ENCODE measurements around the gene GBF1. TPM values are rescaled to one million over a fixed set of nuclear protein-coding genes. Genes with fewer than 3 reads are reported as not detected.

GBF1 gene
- total RNA-seq, 1 donor from 2014 or later: 53.8 TPM

- peak; percentile 50 for DNase-seq (ENCODE audit: extremely low read depth, low read depth, low spot score)
Measured at GRCh38 chr10:102394079-102394800, 148.9 kb downstream of the GBF1 start.

DNA sequence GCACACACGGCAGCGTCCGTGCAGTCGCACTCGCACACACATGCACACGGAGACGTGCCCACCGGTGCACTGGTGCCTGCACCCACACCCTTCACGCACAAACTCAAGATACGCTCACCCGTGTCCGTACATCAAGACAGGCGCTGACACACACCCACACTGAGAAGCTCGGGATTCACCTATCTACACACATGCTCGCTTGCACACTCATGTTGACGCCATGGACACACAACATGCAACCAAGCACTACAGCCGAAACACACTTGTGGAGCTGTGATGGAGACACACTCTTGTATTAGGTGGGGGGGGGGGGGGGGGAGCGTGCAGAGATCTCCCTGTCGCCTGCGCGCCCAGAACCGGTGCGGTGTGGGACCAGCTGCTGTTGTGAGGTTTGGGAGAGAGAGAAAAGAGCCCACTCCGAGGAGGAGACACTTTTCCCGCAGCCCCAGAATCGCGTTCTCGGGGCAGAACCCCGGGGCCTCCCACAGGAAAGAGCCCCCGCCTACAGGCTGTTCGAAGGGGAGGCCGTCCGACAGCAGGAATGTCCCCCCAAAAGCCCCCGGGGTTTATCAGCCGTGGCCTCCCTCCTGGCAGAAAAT lies 149.6 kb downstream of the GBF1 start:
- DNase-seq (ENCODE audit: extremely low read depth, low read depth, low spot score): no peak

DNA sequence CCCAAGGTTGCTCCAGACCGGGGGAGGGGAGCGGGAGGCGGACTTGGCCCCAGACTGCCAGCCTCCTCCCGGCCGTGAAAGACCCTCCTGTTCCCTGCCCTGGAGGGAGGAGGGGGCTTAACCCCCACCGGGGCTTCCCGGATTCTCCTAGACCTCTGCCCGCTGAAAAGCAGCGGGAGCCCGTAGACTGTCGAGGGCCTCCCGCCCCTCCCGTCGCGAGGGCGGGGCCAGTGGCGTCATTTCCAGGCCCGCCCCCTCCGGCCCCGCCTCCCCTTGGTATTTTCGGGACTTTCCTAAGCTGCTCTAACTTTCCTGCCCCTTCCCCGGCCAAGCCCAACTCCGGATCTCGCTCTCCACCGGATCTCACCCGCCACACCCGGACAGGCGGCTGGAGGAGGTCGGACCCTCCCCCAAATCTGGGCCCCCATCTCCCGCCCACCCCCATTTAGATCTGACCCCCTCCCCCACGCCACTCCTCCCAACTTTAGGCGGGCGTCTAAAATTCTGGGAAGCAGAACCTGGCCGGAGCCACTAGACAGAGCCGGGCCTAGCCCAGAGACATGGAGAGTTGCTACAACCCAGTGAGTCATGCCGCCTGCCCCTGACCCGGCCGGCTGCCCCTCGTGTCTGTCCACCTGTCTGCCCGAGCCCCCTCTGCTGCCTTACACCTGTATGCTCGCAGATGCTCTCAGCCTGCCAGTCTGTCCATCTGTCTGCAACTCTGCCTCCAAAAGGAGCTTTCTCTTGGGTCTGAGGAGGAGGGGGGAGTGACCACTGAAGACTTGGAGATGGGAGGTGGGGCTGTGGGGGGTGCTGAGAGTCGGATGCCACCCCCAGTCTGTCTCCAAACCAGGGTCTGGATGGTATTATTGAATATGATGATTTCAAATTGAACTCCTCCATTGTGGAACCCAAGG lies 150.3 kb downstream of the GBF1 start, which contains the start of gene NFKB2:
Gene NFKB2 (plus strand): TSS at position 306 of the 917 bp plus-strand sequence. CDS start 255 bp downstream, at position 561.
- no peak for DNase-seq (ENCODE audit: extremely low read depth, low read depth, low spot score)

DNA sequence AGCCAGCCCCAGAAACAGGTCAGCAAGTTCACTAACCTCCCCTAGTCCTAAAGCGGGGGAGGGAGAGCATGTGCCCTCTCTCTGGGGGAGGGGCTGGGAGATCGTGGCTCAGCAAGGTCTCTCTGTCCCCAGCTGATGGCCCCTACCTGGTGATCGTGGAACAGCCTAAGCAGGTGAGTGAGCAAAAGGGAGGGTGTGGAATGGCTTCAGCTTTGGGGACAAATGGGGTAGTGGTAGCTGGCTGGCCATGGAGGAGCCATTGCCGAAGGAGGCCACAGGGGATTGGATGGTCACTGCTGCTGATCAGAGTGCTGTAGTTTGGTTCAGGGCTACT lies 151.0 kb downstream of the GBF1 start:
- DNase-seq (ENCODE audit: extremely low read depth, low read depth, low spot score): no peak

DNA sequence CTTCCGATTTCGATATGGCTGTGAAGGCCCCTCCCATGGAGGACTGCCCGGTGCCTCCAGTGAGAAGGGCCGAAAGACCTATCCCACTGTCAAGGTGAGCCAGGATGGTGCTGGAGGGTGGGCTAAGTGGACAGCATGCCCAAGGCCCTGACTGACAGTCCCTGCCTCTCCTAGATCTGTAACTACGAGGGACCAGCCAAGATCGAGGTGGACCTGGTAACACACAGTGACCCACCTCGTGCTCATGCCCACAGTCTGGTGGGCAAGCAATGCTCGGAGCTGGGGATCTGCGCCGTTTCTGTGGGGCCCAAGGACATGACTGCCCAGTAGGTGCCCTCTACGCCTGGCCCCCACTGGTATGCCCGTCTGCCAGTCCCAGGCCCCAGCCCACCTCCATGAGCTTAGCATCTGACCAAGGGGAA lies 151.4 kb downstream of the GBF1 start:
- no peak for DNase-seq (ENCODE audit: extremely low read depth, low read depth, low spot score)

DNA sequence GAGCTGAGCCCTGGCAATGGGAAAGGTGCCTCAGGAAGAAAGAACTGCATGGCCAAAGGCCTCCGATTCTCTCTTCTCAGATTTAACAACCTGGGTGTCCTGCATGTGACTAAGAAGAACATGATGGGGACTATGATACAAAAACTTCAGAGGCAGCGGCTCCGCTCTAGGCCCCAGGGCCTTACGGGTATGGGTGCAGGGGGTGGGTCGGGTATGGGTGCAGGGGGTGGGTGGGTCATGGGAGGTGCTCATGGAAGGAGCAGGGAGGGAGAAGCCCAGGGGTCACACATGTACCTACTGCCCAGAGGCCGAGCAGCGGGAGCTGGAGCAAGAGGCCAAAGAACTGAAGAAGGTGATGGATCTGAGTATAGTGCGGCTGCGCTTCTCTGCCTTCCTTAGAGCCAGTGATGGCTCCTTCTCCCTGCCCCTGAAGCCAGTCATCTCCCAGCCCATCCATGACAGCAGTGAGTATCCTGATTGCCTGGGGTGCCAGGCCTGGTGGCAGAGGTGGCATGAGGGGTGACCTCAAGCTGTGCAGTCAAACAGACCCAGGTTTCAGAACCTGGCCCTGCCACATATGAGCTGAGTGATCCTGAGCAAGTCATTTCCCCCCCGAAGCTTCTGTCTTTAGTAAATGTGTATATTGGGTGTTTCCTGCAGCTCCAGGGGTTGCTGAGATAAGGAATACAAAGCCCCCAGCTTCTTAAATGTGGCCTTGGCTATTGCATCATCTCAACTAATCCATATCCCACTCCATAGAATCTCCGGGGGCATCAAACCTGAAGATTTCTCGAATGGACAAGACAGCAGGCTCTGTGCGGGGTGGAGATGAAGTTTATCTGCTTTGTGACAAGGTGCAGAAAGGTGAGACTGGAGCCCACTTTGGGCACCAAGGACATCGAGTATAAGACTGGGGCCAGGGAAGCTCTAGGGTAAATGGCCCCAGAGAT lies 152.2 kb downstream of the GBF1 start:
- no peak for DNase-seq (ENCODE audit: extremely low read depth, low read depth, low spot score)

DNA sequence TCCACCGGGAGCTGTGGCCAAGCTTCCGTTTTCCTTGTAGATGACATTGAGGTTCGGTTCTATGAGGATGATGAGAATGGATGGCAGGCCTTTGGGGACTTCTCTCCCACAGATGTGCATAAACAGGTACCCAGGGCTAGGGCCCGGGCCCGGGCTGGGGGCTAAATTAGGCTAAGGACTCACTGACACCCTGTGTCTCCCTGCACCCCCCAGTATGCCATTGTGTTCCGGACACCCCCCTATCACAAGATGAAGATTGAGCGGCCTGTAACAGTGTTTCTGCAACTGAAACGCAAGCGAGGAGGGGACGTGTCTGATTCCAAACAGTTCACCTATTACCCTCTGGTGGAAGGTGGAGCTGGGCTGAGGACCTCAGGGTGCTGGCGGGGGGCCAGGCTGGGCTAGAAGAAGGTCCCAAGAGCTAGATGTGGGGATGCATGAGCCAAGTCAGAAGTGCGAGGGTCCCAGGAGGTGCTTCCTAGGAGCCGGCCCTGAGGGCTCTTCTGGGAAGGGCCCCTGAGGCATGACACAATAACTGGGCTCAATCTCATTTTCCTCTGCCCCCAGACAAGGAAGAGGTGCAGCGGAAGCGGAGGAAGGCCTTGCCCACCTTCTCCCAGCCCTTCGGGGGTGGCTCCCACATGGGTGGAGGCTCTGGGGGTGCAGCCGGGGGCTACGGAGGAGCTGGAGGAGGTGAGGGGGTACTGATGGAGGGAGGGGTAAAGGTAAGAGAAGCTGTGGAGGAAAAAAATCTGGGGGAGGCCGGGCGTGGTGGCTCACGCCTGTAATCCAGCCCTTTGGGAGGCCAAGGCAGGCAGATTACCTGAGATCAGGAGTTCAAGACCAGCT lies 153.1 kb downstream of the GBF1 start:
- no peak for DNase-seq (ENCODE audit: extremely low read depth, low read depth, low spot score)

DNA sequence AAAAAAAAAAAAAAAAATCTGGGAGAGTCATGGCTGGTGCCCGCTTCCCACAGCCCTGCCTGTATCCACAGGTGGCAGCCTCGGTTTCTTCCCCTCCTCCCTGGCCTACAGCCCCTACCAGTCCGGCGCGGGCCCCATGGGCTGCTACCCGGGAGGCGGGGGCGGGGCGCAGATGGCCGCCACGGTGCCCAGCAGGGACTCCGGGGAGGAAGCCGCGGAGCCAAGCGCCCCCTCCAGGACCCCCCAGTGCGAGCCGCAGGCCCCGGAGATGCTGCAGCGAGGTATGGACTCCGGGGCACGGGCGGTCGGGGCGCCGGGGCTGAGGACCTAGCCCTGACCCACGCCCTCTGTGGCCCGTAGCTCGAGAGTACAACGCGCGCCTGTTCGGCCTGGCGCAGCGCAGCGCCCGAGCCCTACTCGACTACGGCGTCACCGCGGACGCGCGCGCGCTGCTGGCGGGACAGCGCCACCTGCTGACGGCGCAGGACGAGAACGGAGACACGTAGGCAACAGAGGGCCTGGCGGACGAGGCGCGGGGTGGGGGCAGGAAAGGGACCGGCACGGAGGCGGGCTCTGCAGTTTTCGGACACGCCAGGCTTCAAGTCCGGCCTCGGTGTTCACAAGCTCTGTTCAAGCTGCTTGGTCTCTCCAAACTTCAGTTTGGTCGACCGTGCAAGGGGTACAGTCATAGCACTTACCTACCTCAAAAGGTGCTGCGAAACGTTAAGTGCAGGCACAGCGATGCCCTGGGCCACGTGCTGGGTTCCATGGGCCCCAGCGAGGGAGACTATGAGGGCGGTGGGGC lies 154.1 kb downstream of the GBF1 start:
- DNase-seq (ENCODE audit: extremely low read depth, low read depth, low spot score): no peak

GRCh38 chr10:102400076-102400475 lies 154.7 kb downstream of the GBF1 start:
- no peak for DNase-seq (ENCODE audit: extremely low read depth, low read depth, low spot score)

GRCh38 chr10:102400598-102401341 lies 155.4 kb downstream of the GBF1 start:
- no peak for DNase-seq (ENCODE audit: extremely low read depth, low read depth, low spot score)

GRCh38 chr10:102401342-102401654 lies 156.0 kb downstream of the GBF1 start:
- DNase-seq (ENCODE audit: extremely low read depth, low read depth, low spot score): no peak

DNA sequence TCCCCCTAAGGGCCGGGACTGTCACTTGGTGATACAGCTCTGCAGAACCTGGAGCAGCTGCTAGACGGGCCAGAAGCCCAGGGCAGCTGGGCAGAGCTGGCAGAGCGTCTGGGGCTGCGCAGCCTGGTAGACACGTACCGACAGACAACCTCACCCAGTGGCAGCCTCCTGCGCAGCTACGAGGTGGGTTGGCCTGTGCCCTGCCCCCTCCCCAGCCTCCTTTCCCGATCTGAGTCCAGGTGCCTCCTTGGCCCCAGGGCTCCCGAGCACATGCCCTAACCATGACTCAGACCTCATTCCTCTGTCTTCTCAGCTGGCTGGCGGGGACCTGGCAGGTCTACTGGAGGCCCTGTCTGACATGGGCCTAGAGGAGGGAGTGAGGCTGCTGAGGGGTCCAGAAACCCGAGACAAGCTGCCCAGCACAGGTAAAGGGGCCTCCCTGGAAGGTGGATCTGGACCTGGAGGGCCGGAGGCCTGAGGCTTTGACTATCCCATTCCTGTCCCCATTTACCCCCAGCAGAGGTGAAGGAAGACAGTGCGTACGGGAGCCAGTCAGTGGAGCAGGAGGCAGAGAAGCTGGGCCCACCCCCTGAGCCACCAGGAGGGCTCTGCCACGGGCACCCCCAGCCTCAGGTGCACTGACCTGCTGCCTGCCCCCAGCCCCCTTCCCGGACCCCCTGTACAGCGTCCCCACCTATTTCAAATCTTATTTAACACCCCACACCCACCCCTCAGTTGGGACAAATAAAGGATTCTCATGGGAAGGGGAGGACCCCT lies 156.6 kb downstream of the GBF1 start:
- DNase-seq (ENCODE audit: extremely low read depth, low read depth, low spot score): no peak

GRCh38 chr10:102402512-102402896 lies 157.2 kb downstream of the GBF1 start:
- DNase-seq (ENCODE audit: extremely low read depth, low read depth, low spot score): no peak

DNA sequence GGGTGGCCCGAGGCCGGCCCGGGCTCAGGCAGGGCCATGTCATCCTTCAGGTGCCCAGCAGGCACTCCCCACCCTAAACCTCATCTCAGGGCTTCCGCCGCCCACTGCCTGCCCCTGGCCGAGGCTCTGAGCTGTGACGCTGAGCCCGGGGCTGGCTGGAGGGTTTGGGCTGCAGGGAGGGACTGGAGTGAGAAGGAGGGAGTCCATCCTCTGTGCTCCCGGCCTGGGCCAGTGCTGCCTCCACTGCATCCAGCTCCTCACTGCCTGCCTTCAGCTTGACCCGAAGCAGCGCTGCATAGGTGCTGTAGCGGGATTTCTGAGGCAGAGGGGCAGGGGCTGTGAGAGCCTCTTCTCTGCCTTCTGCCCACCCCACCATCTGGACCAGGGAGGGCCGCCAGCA lies 157.8 kb downstream of the GBF1 start:
- DNase-seq (ENCODE audit: extremely low read depth, low read depth, low spot score): no peak

DNA sequence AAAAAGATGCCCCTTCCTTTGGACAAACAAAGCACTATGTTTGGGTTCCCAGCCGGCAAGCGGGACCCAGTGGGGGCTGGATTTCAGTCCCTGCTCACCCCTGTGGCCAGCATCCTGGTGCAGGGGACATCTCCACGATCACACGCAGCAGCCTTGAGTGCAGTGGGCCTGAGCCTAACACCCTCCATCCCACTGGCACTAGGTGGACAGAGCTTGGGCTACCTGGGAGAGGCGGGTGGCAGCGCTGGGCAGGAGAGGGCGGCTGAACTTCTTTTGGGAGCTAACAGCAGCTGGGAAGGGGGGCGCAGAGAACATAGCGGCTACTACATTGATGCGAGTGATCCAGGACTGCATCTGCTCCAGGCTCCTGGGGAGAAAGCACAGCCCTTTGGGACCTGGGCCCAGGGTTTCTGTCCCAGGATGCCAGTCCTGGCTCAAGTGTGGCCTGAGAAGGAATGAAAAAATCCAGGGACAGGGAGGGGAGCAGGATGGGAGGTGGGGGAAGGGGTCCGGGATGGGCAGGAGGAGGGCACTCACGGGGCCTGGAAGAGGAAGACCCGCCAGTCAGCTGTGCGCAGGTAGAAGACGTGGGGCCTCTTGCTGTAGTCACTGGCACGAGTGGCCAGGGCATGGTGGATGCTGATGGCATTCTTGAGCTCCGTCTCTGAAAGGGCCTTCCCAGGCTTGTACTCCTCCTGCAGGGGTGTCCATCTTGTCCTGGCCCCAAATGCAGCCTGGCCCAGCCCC lies 159.2 kb downstream of the GBF1 start:
- DNase-seq (ENCODE audit: extremely low read depth, low read depth, low spot score): no peak

GRCh38 chr10:102405108-102405571 lies 159.8 kb downstream of the GBF1 start:
- DNase-seq (ENCODE audit: extremely low read depth, low read depth, low spot score): no peak

DNA sequence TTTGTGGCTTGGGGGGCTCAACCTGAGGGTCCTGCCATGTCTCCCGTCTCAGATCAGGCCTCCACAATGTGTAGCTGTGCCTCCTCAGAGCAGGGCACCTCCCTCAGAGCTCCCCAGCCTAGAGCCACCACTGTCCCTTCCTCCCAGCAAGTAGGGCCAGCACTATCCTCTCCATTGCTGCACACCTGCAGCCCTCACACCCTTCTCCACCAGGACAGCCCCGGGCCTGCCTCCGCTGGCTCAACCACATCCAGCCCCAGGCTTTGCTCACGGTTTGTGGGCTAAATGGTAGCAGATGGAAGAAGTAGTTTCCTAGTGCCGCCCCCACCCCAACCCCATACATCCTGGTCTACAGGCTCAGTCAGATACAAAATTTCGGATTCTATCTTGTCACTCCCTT lies 160.3 kb downstream of the GBF1 start:
- no peak for DNase-seq (ENCODE audit: extremely low read depth, low read depth, low spot score)
